H9 (cell line): Measurements from ENCODE around the gene SLC38A1. TPM values are rescaled to one million over a fixed set of nuclear protein-coding genes. Genes with fewer than 3 reads are reported as not detected.

ENCODE experiments used
- DNase-seq: peaks from one replicate; pipeline ENCODE4 v3.0.0-alpha.2; 2017
- H2AFZ ChIP-seq: one replicate; pipeline ENCODE4 v1.6.1; 2013; ENCODE audit warnings: mild to moderate bottlenecking, low read length, control low read depth, moderate library complexity
- H2AK5ac ChIP-seq: 2 replicates; pipeline ENCODE4 v1.6.1; 2013; ENCODE audit warnings: low read length, control low read depth, mixed read lengths; ENCODE audit not compliant: insufficient read length
- H2BK120ac ChIP-seq: one replicate; pipeline ENCODE4 v1.6.1; 2013; ENCODE audit warnings: low read depth, mild to moderate bottlenecking, low read length, control low read depth, inconsistent platforms; ENCODE audit not compliant: poor library complexity, severe bottlenecking
- H2BK12ac ChIP-seq: 2 replicates; pipeline ENCODE4 v1.6.1; 2013; ENCODE audit warnings: low read length, control low read depth, mixed read lengths, low read depth; ENCODE audit not compliant: insufficient read length
- H2BK15ac ChIP-seq: 2 replicates; pipeline ENCODE4 v1.6.1; 2013; ENCODE audit warnings: low read depth, low read length, control low read depth
- H2BK20ac ChIP-seq: one replicate; pipeline ENCODE4 v1.6.1; 2013; ENCODE audit warnings: low read depth, mild to moderate bottlenecking, low read length, control low read depth, inconsistent platforms; ENCODE audit not compliant: poor library complexity, severe bottlenecking
- H2BK5ac ChIP-seq: 2 replicates; pipeline ENCODE4 v1.6.1; 2013; ENCODE audit warnings: low read length, control low read depth, mixed read lengths; ENCODE audit not compliant: insufficient read length
- H3K14ac ChIP-seq: 2 replicates; pipeline ENCODE4 v1.6.1; 2013; ENCODE audit warnings: low read length, control low read depth; ENCODE audit not compliant: insufficient read depth
- H3K18ac ChIP-seq: 2 replicates; pipeline ENCODE4 v1.6.1; 2013; ENCODE audit warnings: low read depth, mild to moderate bottlenecking, mixed read lengths, low read length, control low read depth; ENCODE audit not compliant: insufficient read length
- H3K23ac ChIP-seq: 2 replicates; pipeline ENCODE4 v1.6.1; 2013; ENCODE audit warnings: low read length, control low read depth, mixed read lengths, low read depth; ENCODE audit not compliant: insufficient read length
- H3K23me2 ChIP-seq: 2 replicates; pipeline ENCODE4 v1.6.1; 2013; ENCODE audit warnings: low read depth, mild to moderate bottlenecking, mixed read lengths, low read length, control low read depth; ENCODE audit not compliant: insufficient read length, poor library complexity, severe bottlenecking
- H3K27ac ChIP-seq: 2 replicates; pipeline ENCODE4 v1.5.1; 2013; ENCODE audit warnings: low read length, control low read depth, mixed read lengths, low read depth; ENCODE audit not compliant: insufficient read length
- H3K27me3 ChIP-seq: 2 replicates; pipeline ENCODE4 v1.6.1; 2013; ENCODE audit warnings: low read length, control low read depth, inconsistent platforms; ENCODE audit not compliant: insufficient read depth
- H3K4ac ChIP-seq: 2 replicates; pipeline ENCODE4 v1.6.1; 2013; ENCODE audit warnings: low read depth, mild to moderate bottlenecking, control low read depth, inconsistent platforms, low read length, moderate library complexity
- H3K4me1 ChIP-seq: 2 replicates; pipeline ENCODE4 v1.6.1; 2013; ENCODE audit warnings: low read length, control low read depth, inconsistent platforms; ENCODE audit not compliant: insufficient read depth
- H3K4me2 ChIP-seq: 2 replicates; pipeline ENCODE4 v1.6.1; 2013; ENCODE audit warnings: low read length, control low read depth, mixed read lengths; ENCODE audit not compliant: insufficient read length, insufficient read depth
- H3K56ac ChIP-seq: 2 replicates; pipeline ENCODE4 v1.6.1; 2013; ENCODE audit warnings: low read depth, mild to moderate bottlenecking, mixed read lengths, low read length, control low read depth; ENCODE audit not compliant: insufficient read length
- H3K79me1 ChIP-seq: 2 replicates; pipeline ENCODE4 v1.6.1; 2013; ENCODE audit warnings: low read depth, mild to moderate bottlenecking, moderate library complexity, low read length, control low read depth, inconsistent platforms; ENCODE audit not compliant: insufficient read depth, poor library complexity, severe bottlenecking
- H3K79me2 ChIP-seq: 2 replicates; pipeline ENCODE4 v1.6.1; 2013; ENCODE audit warnings: low read length, control low read depth, inconsistent platforms; ENCODE audit not compliant: insufficient read depth
- H3K9ac ChIP-seq: 2 replicates; pipeline ENCODE4 v1.6.1; 2013; ENCODE audit warnings: low read length, control low read depth, mixed read lengths; ENCODE audit not compliant: insufficient read length; ENCODE audit errors: extremely low read depth
- H3K9me3 ChIP-seq: one replicate; pipeline ENCODE4 v1.6.1; 2013; ENCODE audit warnings: low read depth, low read length, inconsistent platforms; ENCODE audit not compliant: control insufficient read depth
- H3T11ph ChIP-seq: one replicate; pipeline ENCODE4 v1.6.1; 2013; ENCODE audit warnings: mild to moderate bottlenecking, low read length, control low read depth, inconsistent platforms
- H4K20me1 ChIP-seq: one replicate; pipeline ENCODE4 v1.6.1; 2013; ENCODE audit not compliant: control insufficient read depth, insufficient read length, insufficient read depth
- H4K5ac ChIP-seq: 2 replicates; pipeline ENCODE4 v1.6.1; 2013; ENCODE audit warnings: low read depth, mild to moderate bottlenecking, mixed read lengths, low read length, control low read depth; ENCODE audit not compliant: insufficient read length
- H4K8ac ChIP-seq: replicated peaks from 2 replicates; pipeline ENCODE4 v1.6.1; 2013; ENCODE audit warnings: low read length, control low read depth, mixed read lengths, low read depth; ENCODE audit not compliant: insufficient read length
- H4K91ac ChIP-seq: 2 replicates; pipeline ENCODE4 v1.6.1; 2013; ENCODE audit warnings: low read depth, mild to moderate bottlenecking, moderate library complexity, mixed read lengths, low read length, control low read depth; ENCODE audit not compliant: insufficient read length
- H3K27ac Mint-ChIP-seq, 3 experiments: 2 replicates in 2 of 3; 3 replicates in 1 of 3; pipeline ENCODE4 v1.8.0; 2020 to 2021; ENCODE audit warnings: mixed read lengths in 3 of 3, mild to moderate bottlenecking in 1 of 3, moderate library complexity in 1 of 3
- H3K27me3 Mint-ChIP-seq: 2 replicates; pipeline ENCODE4 v1.8.0; 2021; ENCODE audit warnings: low read depth, mild to moderate bottlenecking, moderate library complexity, mixed read lengths
- H3K36me3 Mint-ChIP-seq, 3 experiments: 2 replicates in 2 of 3; 3 replicates in 1 of 3; pipeline ENCODE4 v1.8.0; 2020 to 2021; ENCODE audit warnings: low read depth in 3 of 3, mixed read lengths in 3 of 3; ENCODE audit not compliant: insufficient read depth in 1 of 3
- H3K4me1 Mint-ChIP-seq, 2 experiments: 2 replicates each; pipeline ENCODE4 v1.8.0; 2020; ENCODE audit warnings: mixed read lengths in 2 of 2
- H3K4me3 Mint-ChIP-seq, 2 experiments: 2 replicates in 1 of 2; 3 replicates in 1 of 2; pipeline ENCODE4 v1.8.0; 2020 to 2021; ENCODE audit warnings: mild to moderate bottlenecking in 2 of 2, mixed read lengths in 2 of 2, moderate library complexity in 1 of 2
- H3K9me3 Mint-ChIP-seq, 2 experiments: 2 replicates in 1 of 2; 3 replicates in 1 of 2; pipeline ENCODE4 v1.8.0; 2020; ENCODE audit warnings: mild to moderate bottlenecking in 2 of 2, mixed read lengths in 2 of 2, moderate library complexity in 1 of 2
- CTCF ChIP-seq: fragments of 200-600 bp; sonication (generic); conservative IDR thresholded peaks from 3 replicates; pipeline ENCODE4 v1.8.0; 2021; ENCODE audit warnings: antibody characterized with exemption, mild to moderate bottlenecking
- total RNA-seq: library from RNA; stranded (reverse); gene quantifications from 2 replicates; pipeline ENCODE4 v1.2.1, GENCODE V29; 2021

The SLC38A1 gene
- total RNA-seq, 1 experiment from 2014 or later, result 216 TPM

- no peak overlapping the region for H2AK5ac ChIP-seq
- H2BK5ac ChIP-seq, result no peak overlapping the region
- Mint-ChIP-seq H3K36me3 (peaks cover 0 to 6% (median 3%) of the 10 kb centered on the region in 3 experiments; a peak in 5 of 7 replicates), H3K27ac (no peak overlapping the region), H3K4me3 (no peak overlapping the region), H3K4me1 (peaks cover 32 to 35% of the 10 kb centered on the region in 2 experiments), H3K9me3 (peaks cover 4 to 6% of the 10 kb centered on the region in 2 experiments), H3K27me3 (peaks cover 9% of the 10 kb centered on the region)
- no peak overlapping the region for H3K4ac ChIP-seq
- no peaks in the 10 kb centered on the region for H4K20me1 ChIP-seq
- no peak overlapping the region for H3K14ac ChIP-seq
- H2BK20ac ChIP-seq, result no peak overlapping the region
- H3K18ac ChIP-seq, result no peak overlapping the region
- no peak overlapping the region for H4K5ac ChIP-seq
- peaks cover 5% of the 10 kb centered on the region; the same call in 1 of the 2 replicates for H3K4me1 ChIP-seq
- H3K56ac ChIP-seq, result no peak overlapping the region
- H3T11ph ChIP-seq, result no peak overlapping the region
- H2AFZ ChIP-seq, result no peak overlapping the region
- H3K4me2 ChIP-seq, result no peak overlapping the region
- H2BK15ac ChIP-seq, result no peak overlapping the region
- no peak overlapping the region for H4K91ac ChIP-seq
- H3K9ac ChIP-seq, result no peak overlapping the region
- no peak for TF ChIP-seq CTCF
- no peak overlapping the region for H4K8ac ChIP-seq
- H3K27ac ChIP-seq, result no peak overlapping the region
- no peak overlapping the region for H2BK120ac ChIP-seq
- H3K23ac ChIP-seq, result no peak overlapping the region
- no peak for DNase-seq
- H2BK12ac ChIP-seq, result no peak overlapping the region
- no peaks in the 10 kb centered on the region for H3K79me2 ChIP-seq
- H3K79me1 ChIP-seq, result no peaks in the 10 kb centered on the region
- H3K9me3 ChIP-seq, result no peaks in the 10 kb centered on the region
- H3K27me3 ChIP-seq, result no peaks in the 10 kb centered on the region
- H3K23me2 ChIP-seq, result no peaks in the 10 kb centered on the region
Measured at GRCh38 chr12:46299851-46300250, 31.0 kb upstream of the SLC38A1 start.
